Calu3 (cell line): ENCODE results near the gene UBTF. TPM values are rescaled to one million over a fixed set of nuclear protein-coding genes. Genes with fewer than 3 reads are reported as not detected.
"Not testable (repeated sequence)": the region's sequence is repeated elsewhere in the genome, so short reads cannot be mapped to it uniquely, and the experiment has no call there.

Experiments used
- BruUV-seq: library from RNA; stranded (reverse); fragments of 400-500 nt; replicated peaks from 2 replicates; lab custom pipeline; 2021; lab: Mats Ljungman, UMichigan
- CTCF ChIA-PET: fragments of 300-600 bp; sonication (Branson Sonifier 250); formaldehyde crosslinking; loops from one replicate; lab custom pipeline; 2022; ENCODE audit warnings: antibody characterized with exemption; lab: Charles Lee
- DNase-seq: peaks from one replicate; pipeline ENCODE4 v3.0.0; 2022
- H3K27ac Mint-ChIP-seq: one replicate; pipeline ENCODE4 v1.8.0; 2022; ENCODE audit warnings: mixed read lengths; ENCODE audit not compliant: unreplicated experiment
- H3K27me3 Mint-ChIP-seq: one replicate; pipeline ENCODE4 v1.8.0; 2022; ENCODE audit warnings: mixed read lengths; ENCODE audit not compliant: unreplicated experiment
- H3K36me3 Mint-ChIP-seq: one replicate; pipeline ENCODE4 v1.8.0; 2022; ENCODE audit warnings: mild to moderate bottlenecking, moderate library complexity, mixed read lengths; ENCODE audit not compliant: insufficient read depth, unreplicated experiment
- H3K4me1 Mint-ChIP-seq: one replicate; pipeline ENCODE4 v1.8.0; 2022; ENCODE audit warnings: mild to moderate bottlenecking, low read depth, mixed read lengths; ENCODE audit not compliant: unreplicated experiment
- H3K4me3 Mint-ChIP-seq: one replicate; pipeline ENCODE4 v1.8.0; 2022; ENCODE audit warnings: mild to moderate bottlenecking, low read depth, moderate library complexity, mixed read lengths; ENCODE audit not compliant: unreplicated experiment
- H3K9me3 Mint-ChIP-seq: one replicate; pipeline ENCODE4 v1.8.0; 2022; ENCODE audit warnings: low read depth, mixed read lengths; ENCODE audit not compliant: unreplicated experiment
- CTCF ChIP-seq: fragments of 200-600 bp; IDR thresholded peaks from one replicate; pipeline ENCODE4 v1.8.0; 2022; ENCODE audit warnings: antibody characterized with exemption; ENCODE audit not compliant: unreplicated experiment
- intact Hi-C: fragments of 100-400 bp; cut with micrococcal nuclease; formaldehyde crosslinking; loops from one replicate; pipeline ENCODE4 v1.10.0; 2022; ENCODE audit not compliant: unreplicated experiment
- total RNA-seq: library from RNA; stranded (reverse); gene quantifications from 2 replicates; pipeline ENCODE4 v1.2.3, GENCODE V29; 2022

The UBTF gene
- total RNA-seq, 1 experiment from 2014 or later: 92.1 TPM

- Mint-ChIP-seq H3K9me3 (no peaks in the 10 kb centered on the region), H3K36me3 (no peaks in the 10 kb centered on the region), H3K4me3 (no peak overlapping the region), H3K4me1 (peaks cover 8% of the 10 kb centered on the region), H3K27ac (no peak overlapping the region), H3K27me3 (peaks cover 47% of the 10 kb centered on the region)
- no peak for TF ChIP-seq CTCF
- intact Hi-C loops: no loop called here
- CTCF ChIA-PET: interaction anchor here (0.6 kb wide), 1 partner anchor 21 kb away, joined by 8 read pairs; no protein-coding TSS in a partner anchor
- no peak for DNase-seq
- no TSS peak for BruUV-seq
Observed at GRCh38 chr17:44249501-44250246, 30.2 kb upstream of the UBTF start.

GRCh38 chr17:44247876-44248736 lies 28.6 kb upstream of the UBTF start:
- H3K4me3 Mint-ChIP-seq: no peak overlapping the region
- no peak for TF ChIP-seq CTCF
- DNase-seq: no peak
- H3K9me3 Mint-ChIP-seq: no peaks in the 10 kb centered on the region
- H3K27me3 Mint-ChIP-seq: peaks cover 37% of the 10 kb centered on the region
- H3K36me3 Mint-ChIP-seq: no peaks in the 10 kb centered on the region
- no peak overlapping the region for H3K27ac Mint-ChIP-seq
- BruUV-seq: no TSS peak
- CTCF ChIA-PET: interaction anchor here (0.8 kb wide), 1 partner anchor 10 kb away, joined by 4 read pairs; no protein-coding TSS in a partner anchor
- intact Hi-C loops: no loop called here
- peaks cover 8% of the 10 kb centered on the region for H3K4me1 Mint-ChIP-seq

GRCh38 chr17:44247440-44247841 lies 28.0 kb upstream of the UBTF start:
- TF ChIP-seq CTCF: no peak
- H3K27me3 Mint-ChIP-seq: peaks cover 30% of the 10 kb centered on the region
- H3K4me1 Mint-ChIP-seq: peaks cover 8% of the 10 kb centered on the region
- DNase-seq: no peak
- BruUV-seq: no TSS peak
- CTCF ChIA-PET: interaction anchor here (0.8 kb wide), 1 partner anchor 11 kb away, joined by 4 read pairs; no protein-coding TSS in a partner anchor
- intact Hi-C loops: no loop called here
- peaks cover 3% of the 10 kb centered on the region for H3K36me3 Mint-ChIP-seq
- no peak overlapping the region for H3K27ac Mint-ChIP-seq
- no peaks in the 10 kb centered on the region for H3K9me3 Mint-ChIP-seq
- H3K4me3 Mint-ChIP-seq: no peak overlapping the region

GRCh38 chr17:44241106-44241624 lies 21.7 kb upstream of the UBTF start:
- intact Hi-C loops: no loop called here
- no peak for DNase-seq
- Mint-ChIP-seq H3K4me3 (no peak overlapping the region), H3K27ac (no peak overlapping the region), H3K9me3 (no peaks in the 10 kb centered on the region), H3K27me3 (peaks cover 18% of the 10 kb centered on the region), H3K4me1 (peaks cover 7% of the 10 kb centered on the region), H3K36me3 (peaks cover 3% of the 10 kb centered on the region)
- no TSS peak for BruUV-seq
- CTCF ChIA-PET: no interaction called here
- TF ChIP-seq CTCF: no peak

GRCh38 chr17:44237886-44238285 lies 18.4 kb upstream of the UBTF start:
- H3K9me3 Mint-ChIP-seq, DNase-seq, intact Hi-C loops, BruUV-seq, H3K27ac Mint-ChIP-seq, CTCF ChIA-PET, H3K4me3 Mint-ChIP-seq: not testable (repeated sequence)
- peaks cover 25% of the 10 kb centered on the region for H3K4me1 Mint-ChIP-seq
- H3K27me3 Mint-ChIP-seq: peaks cover 18% of the 10 kb centered on the region
- H3K36me3 Mint-ChIP-seq: peaks cover 19% of the 10 kb centered on the region
